OCI-M2 (cell line): ENCODE measurements around the gene ZNF385C.

Experiments
- DNase-seq: peaks from one replicate; lab custom pipeline; 2025; ENCODE audit not compliant: unreplicated experiment; lab: John Stamatoyannopoulos, UW

Gene ZNF385C

DNA sequence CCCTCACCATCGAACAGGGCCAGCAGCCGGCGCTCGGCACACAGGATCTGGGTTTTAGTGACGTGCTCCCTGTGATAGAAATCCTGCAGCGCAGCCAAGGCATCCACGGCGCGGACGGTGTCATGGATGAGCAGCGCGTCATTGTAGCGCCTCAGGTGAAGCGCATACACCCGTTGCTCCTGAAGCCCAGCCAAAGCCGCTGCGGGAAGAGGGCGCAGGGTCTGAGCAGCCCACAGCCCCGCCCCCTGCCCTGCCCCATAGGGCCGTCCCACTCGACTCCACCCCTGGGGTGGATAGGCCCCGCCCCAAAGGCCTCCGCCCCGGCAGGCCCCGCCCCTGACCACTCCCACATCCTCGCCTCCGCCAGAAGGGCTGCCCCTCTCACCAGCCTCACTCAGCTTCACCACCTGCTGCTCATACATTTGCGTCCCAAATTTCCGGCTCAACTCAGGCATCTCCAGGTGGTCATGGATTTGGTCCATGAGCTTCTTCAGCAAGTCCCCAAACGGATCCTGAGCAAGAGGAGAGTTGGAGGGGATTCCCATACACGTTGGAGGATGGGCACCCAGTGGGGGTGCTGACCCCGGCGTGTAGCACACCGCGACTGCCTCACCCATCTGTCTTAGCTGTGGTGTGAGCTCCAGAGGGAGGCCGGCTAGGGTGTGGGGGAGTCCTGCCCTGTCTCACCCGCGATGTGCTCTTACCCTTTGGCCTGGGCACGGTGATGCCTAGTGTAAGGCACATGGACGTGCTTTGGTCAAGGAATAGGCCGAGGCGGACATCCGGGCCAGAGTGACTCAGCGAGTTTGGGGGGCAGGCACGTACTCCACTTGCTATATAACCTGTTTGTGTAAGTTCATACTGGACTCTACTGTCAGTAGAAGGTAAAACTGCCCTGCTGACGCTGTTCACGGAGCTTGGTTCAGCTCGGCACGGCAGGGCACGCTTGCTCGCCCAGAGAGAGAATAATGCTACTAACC is 9.6 kb upstream of the ZNF385C start:
- DNase-seq: no peak

DNA sequence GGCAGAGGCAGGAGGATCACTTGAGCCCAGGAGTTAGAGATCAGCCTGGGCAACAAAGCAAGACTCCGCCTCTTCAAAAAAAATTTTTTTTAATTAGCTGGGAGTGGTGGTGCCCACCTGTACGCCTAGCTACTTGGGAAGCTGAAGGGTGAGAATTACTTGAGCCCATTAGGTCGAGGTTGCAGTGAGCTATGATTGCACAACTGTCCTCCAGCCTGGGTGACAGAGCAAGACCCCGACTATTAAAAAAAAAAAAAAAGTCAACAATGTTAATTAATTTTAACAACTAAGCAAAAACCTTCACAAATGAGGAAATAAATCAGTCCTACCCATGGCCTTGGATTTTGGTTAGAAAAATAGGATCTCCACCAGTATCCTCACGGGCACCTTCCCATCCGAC is 8.9 kb upstream of the ZNF385C start:
- no peak for DNase-seq

DNA sequence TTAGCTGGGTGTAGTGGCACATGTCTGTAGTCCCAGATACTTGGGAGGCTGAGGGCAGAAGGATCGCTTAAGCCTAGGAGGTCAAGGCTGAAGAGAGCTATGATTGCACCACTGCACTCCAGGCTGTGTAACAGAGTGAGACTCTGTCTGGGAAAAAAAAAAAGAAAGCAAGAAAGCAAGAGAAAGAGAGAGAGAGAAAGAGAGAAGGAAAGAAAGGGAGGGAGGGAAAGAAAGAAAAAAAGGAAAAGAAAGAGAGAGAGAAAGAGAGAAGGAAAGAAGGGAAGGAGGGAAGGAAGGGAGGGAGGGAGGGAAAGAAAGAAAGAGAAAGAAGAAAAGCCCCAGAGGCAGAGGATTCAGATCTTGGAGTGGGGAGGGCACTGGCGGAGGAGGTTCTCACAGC is 7.7 kb upstream of the ZNF385C start:
- DNase-seq: no peak

DNA sequence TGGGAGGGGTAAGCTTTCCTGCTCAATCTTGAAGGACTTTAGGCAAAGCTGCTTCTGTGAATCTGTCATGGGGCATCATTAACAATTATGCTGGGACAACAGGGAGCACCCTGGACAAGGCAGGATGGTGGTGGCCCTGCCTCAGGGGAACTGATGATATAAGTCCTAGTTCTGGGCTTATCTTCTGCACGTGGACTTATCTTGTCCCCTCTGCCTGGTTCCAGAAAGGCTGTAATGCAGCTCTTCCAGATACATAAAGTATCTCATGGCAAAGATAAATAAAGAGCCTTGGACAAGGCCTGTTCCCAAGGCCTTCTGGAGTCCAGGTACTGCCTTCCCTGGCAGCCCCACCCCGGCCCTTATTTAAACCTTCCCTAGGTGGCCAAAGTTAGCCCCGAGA is 6.0 kb upstream of the ZNF385C start:
- no peak for DNase-seq

DNA sequence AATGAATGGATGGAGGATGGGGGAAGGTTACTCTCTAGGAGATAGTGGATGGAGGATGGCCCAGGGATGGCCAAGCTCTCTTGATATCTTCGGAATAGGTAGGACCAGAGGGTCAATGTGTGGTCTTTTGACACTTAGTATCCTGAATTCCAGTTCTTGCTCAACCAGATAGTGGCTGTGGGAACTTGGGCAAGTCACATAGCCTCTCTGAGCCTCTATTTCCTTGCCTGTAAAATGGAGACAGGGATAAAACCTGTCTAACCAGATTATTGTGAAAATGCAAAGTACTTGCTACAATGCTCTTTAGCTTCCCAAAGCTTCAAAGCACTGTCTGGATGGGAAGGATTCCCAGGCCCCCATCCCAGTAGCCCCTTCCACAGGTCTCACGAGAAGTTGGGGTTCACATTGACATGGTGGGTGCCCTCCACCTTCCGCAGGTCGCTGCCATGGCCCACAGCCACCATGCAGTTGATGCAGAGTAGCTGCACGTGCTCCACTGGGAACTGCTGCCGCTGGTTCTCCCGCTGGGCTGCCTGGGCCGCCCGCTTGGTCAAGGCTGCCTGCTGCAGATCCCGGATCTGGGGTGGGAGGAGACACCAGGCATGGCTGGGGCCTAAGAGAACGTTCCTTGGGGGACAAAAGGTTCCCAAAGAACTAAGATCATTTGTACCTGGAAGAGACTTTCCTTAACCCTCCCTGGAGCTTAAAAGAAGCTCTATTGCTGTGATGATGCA is 5.1 kb upstream of the ZNF385C start:
- DNase-seq: no peak

DNA sequence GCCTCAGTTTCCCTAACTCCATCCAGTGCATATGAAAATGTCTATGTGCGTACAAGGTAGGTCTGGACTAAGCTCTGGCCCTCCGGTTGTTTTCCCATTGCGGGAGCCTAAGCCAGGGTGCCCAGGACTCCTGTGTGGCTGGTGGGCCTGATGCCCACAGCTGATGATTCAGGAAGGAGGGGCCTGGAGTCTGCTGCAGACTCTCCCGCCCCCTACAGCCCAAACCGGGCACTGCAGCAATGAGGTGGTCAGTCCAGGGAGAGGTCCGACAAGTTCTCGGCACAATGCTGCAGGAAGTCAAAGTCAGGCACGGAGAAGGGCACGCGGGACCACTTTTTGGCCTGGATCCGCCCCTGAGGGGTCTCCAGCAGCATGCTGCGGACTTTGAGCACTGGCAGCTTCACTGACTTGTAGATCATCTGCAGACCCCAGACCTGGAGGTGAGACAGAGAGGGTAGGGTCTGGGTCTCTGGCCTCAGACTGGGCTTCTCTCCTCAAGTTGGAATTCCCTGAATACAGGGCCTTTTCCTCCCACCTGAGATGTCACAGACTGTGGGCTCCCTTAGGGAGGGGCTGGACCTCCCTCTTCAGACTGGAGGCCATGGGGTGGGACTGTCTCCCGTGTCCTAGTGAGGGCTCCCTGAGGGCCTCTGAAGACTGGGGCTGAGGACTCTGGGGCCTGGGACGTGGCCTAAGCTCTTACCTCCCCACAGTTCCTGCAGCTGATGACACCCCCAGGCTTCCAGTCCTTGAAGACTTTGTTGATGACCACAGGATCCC is 3.4 kb upstream of the ZNF385C start:
- DNase-seq: no peak

DNA sequence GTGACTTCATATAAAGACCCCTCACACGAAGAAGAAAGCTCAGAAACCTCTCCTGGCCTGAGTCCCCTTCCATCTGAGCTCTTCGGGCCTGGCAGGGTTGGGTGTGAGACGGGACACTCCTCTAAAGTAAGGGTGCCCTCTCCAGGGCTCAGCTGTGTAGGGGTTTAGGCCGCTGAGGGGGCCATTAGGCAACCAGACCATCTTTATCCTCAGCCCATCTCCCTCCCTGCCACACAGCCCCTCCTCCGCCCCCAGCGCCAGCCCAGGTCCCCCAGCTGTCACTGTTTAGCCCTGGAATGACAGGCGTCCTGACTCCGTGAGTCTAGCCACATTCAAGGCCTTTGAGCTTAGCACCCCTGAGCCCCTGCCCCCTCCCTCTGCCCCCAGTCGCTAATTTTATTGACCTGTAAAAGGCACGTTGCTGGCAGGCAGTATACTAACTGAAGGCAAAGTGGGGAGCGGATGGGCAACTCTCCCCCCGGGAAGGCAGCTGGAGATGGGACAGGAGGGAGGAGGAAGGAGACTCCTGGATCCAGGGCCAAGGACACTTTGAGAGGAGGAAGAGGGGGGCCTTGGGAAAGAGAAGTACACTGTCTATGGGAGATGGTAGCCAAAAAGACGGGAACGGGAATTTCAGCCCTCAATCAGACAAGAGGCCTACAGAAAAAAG is 592 bp upstream of the ZNF385C start:
- DNase-seq: no peak

DNA sequence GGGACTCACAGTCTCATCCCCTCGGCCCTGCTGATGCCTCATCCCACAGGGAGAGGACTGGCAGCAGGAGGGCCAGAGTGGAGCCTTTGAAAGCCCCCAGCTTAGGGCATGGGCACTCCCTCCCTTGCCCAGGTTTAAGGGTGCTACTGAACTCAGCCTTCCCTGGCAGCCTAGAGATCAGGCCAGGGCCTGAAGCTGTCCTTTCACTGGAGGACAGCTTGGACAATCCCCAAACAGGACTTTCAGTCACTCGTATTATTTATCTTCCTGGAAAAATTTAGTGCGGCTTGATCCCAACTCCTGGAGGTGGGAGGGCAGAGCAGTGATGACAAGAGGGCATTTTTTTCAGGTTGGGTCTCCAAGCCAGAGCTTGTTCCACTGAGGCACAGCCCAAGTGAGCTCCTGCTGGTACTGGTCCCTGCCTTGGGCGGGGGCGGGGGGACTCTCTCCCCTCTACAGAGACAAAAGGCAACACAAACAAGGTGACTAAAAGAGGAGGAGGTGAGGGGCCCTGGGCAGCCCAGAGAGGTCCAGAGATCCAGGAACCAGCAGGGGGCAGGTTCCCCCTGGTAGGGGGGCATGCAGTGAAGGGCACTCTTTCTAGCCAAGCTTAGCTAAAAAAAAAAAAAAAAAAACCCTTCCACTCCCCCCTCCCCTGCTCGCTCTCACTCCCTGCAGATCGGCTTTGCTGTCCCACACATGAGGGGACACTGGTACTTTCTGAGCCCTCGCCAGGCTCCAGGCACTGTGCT is 1.7 kb downstream of the ZNF385C start:
- DNase-seq: no peak

DNA sequence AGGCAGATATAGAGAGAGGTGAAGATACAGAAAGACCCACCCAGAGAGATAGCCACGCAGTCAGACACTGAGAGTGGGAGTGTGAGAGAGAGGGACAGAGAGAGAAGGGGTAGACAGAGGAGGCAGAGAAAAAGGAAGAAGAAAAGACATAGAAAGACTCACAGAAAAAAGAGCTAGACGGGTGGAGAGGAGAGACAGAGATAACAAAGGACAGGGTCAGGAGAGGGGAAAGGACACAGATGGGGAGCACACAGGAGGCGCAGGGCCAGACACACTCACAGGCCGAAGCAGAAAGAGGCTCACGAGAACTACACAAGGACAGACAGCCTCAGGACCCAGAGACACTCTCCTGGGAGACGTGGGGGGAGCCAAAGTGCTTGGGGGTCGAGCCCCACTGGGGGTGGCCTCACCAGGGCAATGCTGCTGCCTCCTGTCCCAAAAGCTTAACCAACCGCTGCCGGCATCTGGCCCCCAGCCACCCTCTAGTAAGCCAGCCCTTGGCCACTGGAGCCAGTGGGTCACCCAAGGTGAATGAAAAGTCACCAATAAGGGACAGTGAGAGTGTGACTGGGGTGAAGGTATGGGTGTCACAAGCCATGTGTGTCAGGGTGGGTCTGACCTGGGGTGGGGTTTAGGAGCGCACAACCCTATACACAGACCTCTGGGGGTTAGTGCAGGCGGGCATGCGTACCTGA is 3.8 kb downstream of the ZNF385C start:
- no peak for DNase-seq

DNA sequence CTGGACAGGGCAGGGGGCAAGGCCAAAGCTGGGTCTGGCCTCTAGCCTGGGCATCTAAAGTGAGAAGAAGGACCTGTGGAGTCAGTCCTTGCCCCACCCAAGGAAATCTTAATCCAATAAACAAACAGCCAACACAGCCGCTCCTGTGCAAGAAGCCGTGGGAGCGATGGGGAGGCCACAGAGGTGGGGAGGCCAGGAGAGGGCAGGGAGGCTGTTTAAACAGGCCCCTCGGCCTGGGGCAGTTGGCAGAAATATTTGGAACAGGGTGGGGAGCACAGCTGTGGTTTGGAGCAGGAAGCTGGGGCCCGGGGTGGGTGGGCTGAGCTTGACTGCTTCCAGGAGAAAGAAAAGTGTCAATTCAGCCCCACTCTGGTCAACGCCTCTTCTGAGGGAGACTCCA is 5.3 kb downstream of the ZNF385C start:
- no peak for DNase-seq

DNA sequence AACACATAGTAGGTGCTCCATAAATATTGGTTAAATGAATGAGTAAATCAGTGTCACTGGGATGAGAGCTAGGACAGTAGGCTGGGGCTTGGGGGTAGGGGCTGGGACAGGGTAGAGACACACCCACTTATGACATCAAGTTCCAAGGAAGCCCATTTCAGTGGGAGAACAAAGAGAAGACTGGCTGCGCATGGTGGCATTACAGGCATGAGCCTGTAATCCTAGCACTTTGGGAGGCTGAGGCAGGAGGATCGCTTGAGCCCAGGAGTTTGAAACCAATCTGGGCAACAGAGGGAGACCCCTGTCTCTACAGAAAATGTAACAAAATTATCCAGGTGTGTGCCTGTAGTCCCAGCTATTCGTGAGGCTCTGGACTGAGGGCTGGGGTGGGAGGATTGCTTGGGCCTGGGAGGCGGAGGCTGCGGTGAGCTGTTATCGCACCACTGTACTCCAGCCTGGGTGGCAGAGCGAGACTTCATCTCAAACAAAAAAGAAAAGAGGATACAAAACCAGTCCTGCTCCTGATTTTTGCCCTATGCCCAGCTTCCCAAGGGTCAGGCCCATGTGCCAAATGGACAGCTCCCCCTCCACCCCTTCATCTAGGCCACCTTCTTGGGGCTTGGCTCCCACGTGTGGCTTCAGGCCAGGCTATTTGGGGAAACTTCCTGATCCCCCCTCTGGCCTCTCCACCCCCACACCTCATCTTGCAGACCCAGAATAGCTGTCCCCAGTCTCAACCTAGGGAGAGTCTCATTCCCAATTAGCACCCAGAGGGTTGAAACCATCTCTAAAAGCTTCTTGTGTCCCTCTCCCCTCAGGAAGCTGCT is 7.1 kb downstream of the ZNF385C start:
- no peak for DNase-seq

DNA sequence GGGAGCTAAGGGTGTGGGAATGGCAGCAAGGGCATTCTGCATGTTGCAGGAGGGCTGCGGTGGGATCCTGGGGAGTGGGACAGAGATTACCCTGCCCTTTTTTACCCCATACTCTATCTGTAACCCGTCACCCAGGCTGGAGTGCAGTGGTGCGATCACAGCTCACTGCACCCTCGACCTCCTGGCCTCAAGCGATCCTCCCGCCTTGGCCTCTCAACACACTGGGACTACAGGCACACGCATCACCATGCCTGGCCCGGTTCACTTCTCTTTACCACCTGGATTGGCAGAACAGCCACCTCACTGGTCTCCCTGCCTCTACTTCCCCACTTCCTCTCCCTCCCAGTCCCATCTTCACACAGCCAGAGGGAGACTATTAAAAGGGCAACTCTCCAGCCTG is 9.5 kb downstream of the ZNF385C start:
- no peak for DNase-seq

DNA sequence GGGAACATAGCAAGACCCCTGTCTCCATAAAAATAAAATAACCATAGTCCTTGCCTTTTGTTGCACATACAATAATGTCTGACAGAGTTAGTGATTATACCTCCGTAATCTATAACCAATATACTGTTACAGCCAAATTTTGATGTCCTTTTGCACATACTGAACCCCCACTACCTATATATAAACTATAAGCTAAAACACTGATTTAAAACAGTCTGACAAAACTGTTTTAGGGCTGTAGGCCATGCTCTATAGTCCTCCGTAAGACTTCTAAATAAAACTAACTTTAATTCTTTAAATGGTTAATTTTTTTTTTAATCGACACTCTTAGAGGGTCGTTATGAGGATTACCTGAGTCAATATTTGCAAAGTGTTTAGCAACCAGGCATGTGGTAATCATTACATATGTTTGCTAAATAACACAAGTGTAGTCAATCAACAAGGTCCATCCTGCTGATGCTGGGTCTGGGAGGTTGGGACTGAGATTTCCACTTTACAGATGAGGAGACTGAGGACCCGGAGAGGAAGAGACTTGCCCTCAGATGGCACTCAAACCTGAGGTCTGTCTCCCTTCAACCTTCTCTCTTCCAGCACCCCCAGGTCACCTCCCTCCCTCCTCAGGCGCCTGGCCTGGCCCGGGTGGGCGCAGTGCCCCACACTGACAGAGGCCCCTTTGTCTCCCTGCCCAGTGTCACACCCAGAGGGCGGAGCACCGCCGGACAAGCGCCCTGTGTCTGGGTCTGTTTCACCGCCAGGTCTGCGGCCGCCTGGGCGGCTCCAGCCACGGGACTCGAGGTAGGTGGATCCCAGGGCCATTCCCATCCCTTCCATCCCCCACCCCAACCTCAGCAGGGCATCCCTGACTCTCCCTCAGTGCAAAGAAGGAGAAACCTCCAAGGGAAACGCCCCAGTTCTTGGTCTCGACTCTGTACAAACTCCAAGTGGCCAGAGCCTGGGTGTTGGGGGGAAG is 10.3 kb downstream of the ZNF385C start:
- no peak for DNase-seq

DNA sequence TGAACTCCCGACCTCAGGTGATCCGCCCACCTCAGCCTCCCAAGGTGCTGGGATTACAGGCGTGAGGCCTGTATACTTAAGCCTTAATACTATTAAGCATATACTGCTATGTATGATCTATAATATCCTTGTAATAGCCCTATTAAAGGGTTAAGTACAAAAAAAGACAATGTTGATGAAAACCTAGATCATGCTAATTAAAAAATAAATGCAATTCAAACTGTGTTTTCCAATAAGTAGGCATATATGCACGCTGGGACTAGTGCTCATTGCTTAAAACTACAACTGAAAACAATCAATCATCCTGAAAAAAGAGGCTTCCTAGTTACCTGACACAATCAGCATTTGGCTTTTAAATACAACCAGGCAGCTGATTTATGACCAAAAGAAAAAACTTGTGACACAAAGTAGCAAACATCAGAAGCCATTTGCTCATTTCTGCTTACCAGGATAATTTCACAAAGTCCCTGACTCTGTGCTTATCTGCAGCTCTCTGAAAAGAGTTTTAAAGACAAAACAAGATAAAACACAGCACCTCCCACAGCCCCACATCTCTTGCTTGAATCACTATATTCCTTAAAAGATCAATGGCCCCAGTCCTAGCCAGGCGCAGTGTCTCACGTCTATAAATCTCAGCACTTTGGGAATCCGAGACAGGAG is 11.1 kb downstream of the ZNF385C start:
- no peak for DNase-seq

DNA sequence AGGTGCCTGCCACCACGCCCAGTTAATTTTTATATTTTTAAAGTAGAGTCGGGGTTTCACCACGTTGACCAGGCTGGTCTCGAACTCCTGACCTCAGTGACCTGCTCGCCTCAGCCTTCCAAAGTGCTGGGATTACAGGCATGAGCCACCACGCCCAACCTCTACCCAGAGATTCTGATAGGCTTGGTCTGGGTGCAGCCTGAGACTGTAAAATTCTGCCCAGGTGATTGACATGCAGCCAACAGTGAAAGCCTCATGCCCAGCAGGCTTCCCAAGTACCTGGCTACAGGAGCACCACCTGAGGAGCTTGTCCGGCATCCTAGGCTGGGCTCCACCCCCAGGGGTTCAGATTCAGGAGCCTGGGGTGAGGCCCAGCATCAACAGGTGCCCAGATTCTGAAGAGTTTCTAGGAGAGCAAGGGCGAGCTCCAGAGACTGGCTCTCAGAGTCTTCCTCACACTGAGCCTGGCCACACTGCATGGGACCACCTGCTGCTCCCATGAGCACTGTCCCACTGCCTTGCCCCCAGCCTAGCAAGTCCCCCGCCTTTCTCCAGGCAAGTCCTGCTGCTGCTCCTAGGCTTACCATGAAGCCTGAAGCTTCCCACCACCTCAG is 16.6 kb downstream of the ZNF385C start:
- DNase-seq: no peak

DNA sequence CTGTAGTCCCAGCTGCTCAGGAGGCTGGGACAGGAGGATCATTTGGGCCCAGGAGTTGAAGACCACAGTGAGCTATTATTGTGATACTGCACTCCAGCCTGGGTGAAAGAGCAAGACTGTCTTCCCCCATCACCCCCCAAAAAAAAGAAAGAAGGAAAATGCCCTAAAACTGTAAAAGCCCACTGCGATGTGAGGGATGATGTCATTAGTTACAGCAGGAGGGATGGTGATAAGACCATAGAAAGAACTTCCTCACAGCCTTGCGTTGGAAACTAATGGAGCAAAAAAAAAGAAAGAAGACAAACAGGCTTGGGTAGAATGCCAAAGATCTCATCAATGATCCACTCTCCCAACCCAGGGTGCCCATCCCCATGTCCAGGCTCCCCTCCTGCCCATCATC is 18.7 kb downstream of the ZNF385C start:
- DNase-seq: no peak
